BE2C (cell line): Measurements from ENCODE around the gene NDEL1. TPM values are rescaled to one million over a fixed set of nuclear protein-coding genes. Genes with fewer than 3 reads are reported as not detected.

ENCODE experiments used
- DNase-seq: peaks from one replicate; pipeline ENCODE4 v3.0.0-alpha.2; 2020
- H3K27me3 ChIP-seq: fragments of 250-450 bp; sonication (Bioruptor Pico); 2 replicates; pipeline ENCODE4 v1.5.1; 2020; ENCODE audit warnings: mild to moderate bottlenecking
- H3K36me3 ChIP-seq: fragments of 250-450 bp; sonication (Bioruptor Pico); 2 replicates; pipeline ENCODE4 v1.5.1; 2020; ENCODE audit warnings: mild to moderate bottlenecking
- H3K4me1 ChIP-seq: fragments of 250-450 bp; sonication (Bioruptor Pico); 2 replicates; pipeline ENCODE4 v1.5.1; 2020
- H3K4me3 ChIP-seq: 2 replicates; pipeline ENCODE4 v1.5.1; 2011; ENCODE audit warnings: low read depth, low read length
- H3K9me3 ChIP-seq: fragments of 250-450 bp; sonication (Bioruptor Pico); 2 replicates; pipeline ENCODE4 v1.5.1; 2020
- CTCF ChIP-seq: IDR thresholded peaks from 2 replicates; pipeline ENCODE4 v1.5.1; 2012; ENCODE audit warnings: mild to moderate bottlenecking, low read depth, low read length
- polyA plus RNA-seq: library from polyadenylated mRNA; unstranded; fragments of >200 nt; gene quantifications from one replicate; pipeline ENCODE4 v1.2.1, GENCODE V29; 2012; ENCODE audit warnings: low read depth, missing spikeins; ENCODE audit not compliant: insufficient read length, insufficient read depth

The NDEL1 gene, protein sequence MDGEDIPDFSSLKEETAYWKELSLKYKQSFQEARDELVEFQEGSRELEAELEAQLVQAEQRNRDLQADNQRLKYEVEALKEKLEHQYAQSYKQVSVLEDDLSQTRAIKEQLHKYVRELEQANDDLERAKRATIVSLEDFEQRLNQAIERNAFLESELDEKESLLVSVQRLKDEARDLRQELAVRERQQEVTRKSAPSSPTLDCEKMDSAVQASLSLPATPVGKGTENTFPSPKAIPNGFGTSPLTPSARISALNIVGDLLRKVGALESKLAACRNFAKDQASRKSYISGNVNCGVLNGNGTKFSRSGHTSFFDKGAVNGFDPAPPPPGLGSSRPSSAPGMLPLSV
- 21.7 TPM for polyA plus RNA-seq

GRCh38 chr17:8435245-8436168, at the start of gene NDEL1:
NDEL1 (plus strand) TSS chr17:8435884; CDS start chr17:8444272, 8,388 bp downstream.
- Histone ChIP-seq H3K9me3 (no peaks in the 10 kb centered on the region), H3K36me3 (no peaks in the 10 kb centered on the region), H3K27me3 (no peaks in the 10 kb centered on the region), H3K4me3 (peak within 1 kb of the TSS; percentile 81), H3K4me1 (0 out of 2 replicates have a peak, but pooled peaks cover 5% of the 10 kb centered on the region)
- DNase-seq: peak; percentile 97
- TF ChIP-seq CTCF: no peak

DNA sequence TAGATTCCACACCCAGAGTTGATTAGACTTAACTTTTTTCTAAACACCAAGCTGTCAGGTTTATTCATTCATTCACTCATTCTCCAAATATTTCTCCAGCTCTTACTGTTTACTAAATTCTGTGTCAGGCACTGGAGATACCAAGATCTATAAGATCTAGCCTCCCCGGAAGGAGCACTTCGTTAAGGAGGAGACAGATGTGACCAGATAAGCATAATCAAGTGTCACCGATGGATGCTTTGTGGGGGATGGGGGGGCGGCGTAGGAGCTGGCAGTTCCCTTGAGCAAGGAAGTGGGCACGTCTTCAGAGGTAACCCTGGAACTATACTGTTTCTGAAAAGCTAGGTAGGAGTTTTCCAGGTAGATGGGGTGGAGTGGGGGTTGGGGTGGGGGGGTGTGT, 48.8 kb upstream of the NDEL1 start:
- no peaks in the 10 kb centered on the region; the same call in 1 of the 2 replicates for H3K27me3 ChIP-seq

GRCh38 chr17:8387914-8388651, 47.6 kb upstream of the NDEL1 start:
- Histone ChIP-seq H3K4me3 (no peak overlapping the region), H3K27me3 (peaks cover 10% of the 10 kb centered on the region), H3K4me1 (no peaks in the 10 kb centered on the region), H3K36me3 (no peaks in the 10 kb centered on the region), H3K9me3 (no peaks in the 10 kb centered on the region)
- no peak for TF ChIP-seq CTCF
- no peak for DNase-seq

More for the DNA sequence above, 48.8 kb upstream of the NDEL1 start:
- Histone ChIP-seq H3K4me3 (no peak overlapping the region), H3K9me3 (no peaks in the 10 kb centered on the region), H3K36me3 (peaks cover 4% of the 10 kb centered on the region; the same call in 1 of the 2 replicates), H3K4me1 (no peaks in the 10 kb centered on the region)
- no peak for TF ChIP-seq CTCF
- DNase-seq: no peak

- DNase-seq: no peak
- H3K27me3 ChIP-seq: peaks cover 16% of the 10 kb centered on the region
- TF ChIP-seq CTCF: no peak
- H3K4me3 ChIP-seq: no peak overlapping the region
- no peaks in the 10 kb centered on the region for H3K9me3 ChIP-seq
- H3K4me1 ChIP-seq: no peaks in the 10 kb centered on the region
- H3K36me3 ChIP-seq: no peaks in the 10 kb centered on the region
Measured at GRCh38 chr17:8391711-8392110, 44.0 kb upstream of the NDEL1 start.

GRCh38 chr17:8392274-8392673, 43.4 kb upstream of the NDEL1 start:
- no peaks in the 10 kb centered on the region for H3K36me3 ChIP-seq
- no peaks in the 10 kb centered on the region for H3K4me1 ChIP-seq
- H3K9me3 ChIP-seq: no peaks in the 10 kb centered on the region
- H3K4me3 ChIP-seq: no peak overlapping the region
- no peak for DNase-seq
- no peak for TF ChIP-seq CTCF
- H3K27me3 ChIP-seq: peaks cover 16% of the 10 kb centered on the region
